OCI-LY7 (cell line): Measurements from ENCODE around the gene GNMT. TPM values are rescaled to one million over a fixed set of nuclear protein-coding genes. Genes with fewer than 3 reads are reported as not detected.

ENCODE experiments used
- BruUV-seq: library from RNA; stranded (reverse); fragments of 400-500 nt; replicated peaks from 2 replicates; lab custom pipeline; 2021; lab: Mats Ljungman, UMichigan
- CTCF ChIA-PET: fragments of 300-600 bp; sonication (Branson Sonifier 250); formaldehyde crosslinking; loops from one replicate; lab custom pipeline; 2022; ENCODE audit warnings: antibody characterized with exemption; ENCODE audit not compliant: unreplicated experiment; lab: Charles Lee
- POLR2A ChIA-PET: fragments of 300-600 bp; sonication (Branson Sonifier 250); formaldehyde crosslinking; loops from one replicate; lab custom pipeline; 2022; ENCODE audit warnings: antibody characterized with exemption; lab: Charles Lee
- DNase-seq: peaks from one replicate; pipeline ENCODE4 v3.0.0-alpha.2; 2015; ENCODE audit warnings: low spot score
- H2AFZ ChIP-seq: fragments of 200-600 bp; sonication (generic), shearing (Covaris generic); 2 replicates; pipeline ENCODE4 v1.6.1; 2014; ENCODE audit warnings: mild to moderate bottlenecking, antibody characterized with exemption, low read length, moderate library complexity
- H3K27ac ChIP-seq: fragments of 200-600 bp; sonication (generic); 2 replicates; pipeline ENCODE4 v1.5.1; 2014; ENCODE audit warnings: mixed run types, low read depth, mild to moderate bottlenecking, moderate library complexity, low read length, inconsistent platforms; ENCODE audit not compliant: poor library complexity, severe bottlenecking
- H3K36me3 ChIP-seq: fragments of 200-600 bp; sonication (generic); 2 replicates; pipeline ENCODE4 v1.6.1; 2014; ENCODE audit warnings: mild to moderate bottlenecking, antibody characterized with exemption, low read length, moderate library complexity, mixed read lengths; ENCODE audit not compliant: insufficient read depth
- H3K4me1 ChIP-seq: fragments of 200-600 bp; sonication (generic); 2 replicates; pipeline ENCODE4 v1.5.1; 2014; ENCODE audit warnings: mild to moderate bottlenecking, low read length; ENCODE audit not compliant: insufficient read depth, poor library complexity, severe bottlenecking
- H3K4me2 ChIP-seq: fragments of 200-600 bp; sonication (generic); 2 replicates; pipeline ENCODE4 v1.6.1; 2014; ENCODE audit warnings: mild to moderate bottlenecking, low read length
- H3K4me3 ChIP-seq: fragments of 200-600 bp; sonication (generic); 2 replicates; pipeline ENCODE4 v1.5.1; 2014; ENCODE audit warnings: mild to moderate bottlenecking, low read depth, low read length; ENCODE audit not compliant: poor library complexity, severe bottlenecking
- H3K79me2 ChIP-seq: fragments of 200-600 bp; sonication (generic); 2 replicates; pipeline ENCODE4 v1.6.1; 2016; ENCODE audit warnings: low read depth, mild to moderate bottlenecking, low read length, moderate library complexity, mixed read lengths; ENCODE audit not compliant: insufficient read depth
- H3K9me2 ChIP-seq: fragments of 200-600 bp; sonication (generic); 2 replicates; pipeline ENCODE4 v1.6.1; 2016; ENCODE audit warnings: mild to moderate bottlenecking, low read length, mixed read lengths; ENCODE audit not compliant: insufficient read depth
- H3K9me3 ChIP-seq: fragments of 200-600 bp; sonication (generic); 2 replicates; pipeline ENCODE4 v1.6.1; 2014; ENCODE audit warnings: mild to moderate bottlenecking, mixed run types, low read length, mixed read lengths
- H4K20me1 ChIP-seq: fragments of 200-600 bp; sonication (generic); 2 replicates; pipeline ENCODE4 v1.6.1; 2014; ENCODE audit warnings: mild to moderate bottlenecking, antibody characterized with exemption, low read length, moderate library complexity, mixed read lengths; ENCODE audit not compliant: insufficient read depth
- CTCF ChIP-seq: fragments of 200-600 bp; sonication (generic); conservative IDR thresholded peaks from 2 replicates; pipeline ENCODE4 v1.5.1; 2014; ENCODE audit warnings: mild to moderate bottlenecking, antibody characterized with exemption, low read length, moderate library complexity, mixed read lengths
- EZH2phosphoT487 ChIP-seq: fragments of 200-600 bp; sonication (generic); IDR thresholded peaks from 2 replicates; pipeline ENCODE4 v1.6.1; 2018; ENCODE audit warnings: low read depth, borderline replicate concordance, mild to moderate bottlenecking, mixed run types, antibody characterized with exemption, low read length, moderate library complexity, mixed read lengths
- intact Hi-C: fragments of 100-400 bp; cut with micrococcal nuclease; formaldehyde crosslinking; loops from one replicate; pipeline ENCODE4 v1.10.0; 2022; ENCODE audit not compliant: unreplicated experiment
- total RNA-seq, 2 experiments: library from RNA; depleted of rRNA in 1 of 2; stranded (reverse); fragments of >200 nt in 1 of 2; shearing (Covaris generic) in 1 of 2; gene quantifications; 2 replicates each; pipeline ENCODE4 v1.2.3, GENCODE V29; 2014 to 2022

The GNMT gene
- total RNA-seq, 2 experiments from 2014 or later, result 1.7 TPM

- no peaks in the 10 kb centered on the region for H4K20me1 ChIP-seq
- intact Hi-C loops, result no loop called here
- peaks cover 6% of the 10 kb centered on the region for H3K36me3 ChIP-seq
- H3K4me3 ChIP-seq, result no peak overlapping the region
- H3K27ac ChIP-seq, result no peak overlapping the region
- peaks cover 38% of the 10 kb centered on the region for H3K4me1 ChIP-seq
- H2AFZ ChIP-seq, result no peak overlapping the region
- POLR2A ChIA-PET, result no interaction called here
- no TSS peak for BruUV-seq
- CTCF ChIA-PET, result no interaction called here
- no peak for DNase-seq
- no peaks in the 10 kb centered on the region for H3K9me3 ChIP-seq
- no peaks in the 10 kb centered on the region for H3K9me2 ChIP-seq
- H3K79me2 ChIP-seq, result peaks cover 25% of the 10 kb centered on the region; the same call in 1 of the 2 replicates
- TF ChIP-seq CTCF, result no peak
- TF ChIP-seq EZH2phosphoT487, result no peak
- H3K4me2 ChIP-seq, result no peak overlapping the region
Observed at GRCh38 chr6:42981836-42982235, 21.3 kb downstream of the GNMT start.

GRCh38 chr6:42984001-42984923, 23.7 kb downstream of the GNMT start, which contains the start of gene PPP2R5D:
Gene PPP2R5D (plus strand): TSS chr6:42984570. CDS start chr6:42984678, 108 bp downstream.
- Histone ChIP-seq H3K9me3 (no peaks in the 10 kb centered on the region), H3K27ac (peak within 1 kb of the TSS; percentile 35), H3K79me2 (peaks cover 7% of the 10 kb centered on the region; the same call in 1 of the 2 replicates), H3K4me2 (peak within 1 kb of the TSS; percentile 98), H3K4me3 (peak within 1 kb of the TSS; percentile 88), H3K9me2 (no peaks in the 10 kb centered on the region), H3K4me1 (peaks cover 24% of the 10 kb centered on the region), H3K36me3 (peaks cover under 1% of the 10 kb centered on the region; the same call in 1 of the 2 replicates), H2AFZ (peak within 1 kb of the TSS; percentile 94), H4K20me1 (no peaks in the 10 kb centered on the region)
- peak; percentile 99 for DNase-seq
- intact Hi-C loops, result loop anchor here (1.0 kb wide), 1 partner anchor 55 kb away; the partner anchor contains the start of gene CNPY3
- no peak for TF ChIP-seq CTCF
- TF ChIP-seq EZH2phosphoT487, result no peak
- BruUV-seq, result no TSS peak
- ChIA-PET CTCF (interaction anchor here (1.0 kb wide), 2 partner anchors 19 to 159 kb away, joined by 3 to 4 read pairs; no protein-coding TSS in a partner anchor), POLR2A (interaction anchor here (0.5 to 2.1 kb wide), 21 partner anchors 12 to 533 kb away, joined by 3 to 17 read pairs (median 4); partner anchors contain the start of genes CNPY3, CUL7, KLHDC3 and MEA1)
